ENCODE measurements around the gene ECE1.

GRCh38 chr1:21320410-21321108, 30.3 kb upstream of the ECE1 start:
- TF ChIP-seq HDGF (IDR thresholded peaks at IDR 0.05; ENCODE audit: borderline replicate concordance) (no peak), FOXM1 (IDR thresholded peaks at IDR 0.05; ENCODE audit: borderline replicate concordance) (no peak), CTBP1 (IDR thresholded peaks at IDR 0.05; ENCODE audit: borderline replicate concordance) (no peak), L3MBTL2 (conservative IDR thresholded peaks at IDR 0.05) (no peak), TARDBP (IDR thresholded peaks at IDR 0.05) (no peak), ZNF384 (IDR thresholded peaks at IDR 0.05) (no peak), ELF4 (IDR thresholded peaks at IDR 0.05) (no peak), FOXK2 (IDR thresholded peaks at IDR 0.05) (no peak), ARNT (IDR thresholded peaks at IDR 0.05) (no peak), SUZ12 (IDR thresholded peaks at IDR 0.05) (no peak), PKNOX1 (IDR thresholded peaks at IDR 0.05) (no peak), BHLHE40 (IDR thresholded peaks at IDR 0.05; ENCODE audit: borderline replicate concordance) (no peak), SP1 (IDR thresholded peaks at IDR 0.05) (no peak)

All from HEK293T (cell line).